HepG2 (cell line): ENCODE data around the gene FNBP1L. TPM values are rescaled to one million over a fixed set of nuclear protein-coding genes. Genes with fewer than 3 reads are reported as not detected.

Source experiments
- ATAC-seq: fragments of 200-7000 bp; cut with Tn5 transposase; 3 replicates; pipeline ENCODE4 v1.9.1; 2020; ENCODE audit warnings: mild to moderate bottlenecking, moderate library complexity
- BruUV-seq: library from RNA; stranded (reverse); fragments of 400-500 nt; replicated peaks from 2 replicates; lab custom pipeline; 2021; lab: Mats Ljungman, UMichigan
- CTCF ChIA-PET: fragments of 300-600 bp; formaldehyde crosslinking; extraction: SDS; loops from one replicate; lab custom pipeline; 2021; ENCODE audit warnings: low total read pairs, inconsistent platforms, low intra/inter-chr PET ratio; lab: Yijun Ruan, JAX
- POLR2A ChIA-PET: fragments of 350-600 bp; sonication (Branson Sonifier 250); formaldehyde crosslinking; loops from one replicate; lab custom pipeline; 2020; ENCODE audit warnings: antibody characterized with exemption, inconsistent platforms; lab: Yijun Ruan, JAX
- DNase-seq: peaks from one replicate; pipeline ENCODE4 v3.0.0-alpha.2; 2015; ENCODE audit warnings: low spot score
- FAIRE-seq: peaks from 3 replicates; lab custom pipeline; 2011; peaks lifted over from hg19 to GRCh38; lab: Jason Lieb, UNC
- H2AFZ ChIP-seq: one replicate; pipeline ENCODE4 v1.6.1; 2011; ENCODE audit warnings: low read length, inconsistent platforms
- H3K27ac ChIP-seq: fragments of 300-600 bp; 3 replicates; pipeline ENCODE4 v1.8.0; 2011; ENCODE audit warnings: mixed run types, mild to moderate bottlenecking, mixed read lengths, low read length, inconsistent platforms; ENCODE audit not compliant: insufficient read depth; ENCODE audit errors: extremely low read length
- H3K27me3 ChIP-seq, 2 experiments: fragments of 200-600 bp in 1 of 2; 2 replicates in 1 of 2; 3 replicates in 1 of 2; pipeline versions ENCODE4 v1.6.0 to v1.8.0; 2011; ENCODE audit warnings: low read length in 2 of 2, mild to moderate bottlenecking in 2 of 2, moderate library complexity in 2 of 2, inconsistent platforms in 1 of 2; ENCODE audit not compliant: insufficient read depth in 2 of 2, control insufficient read depth in 1 of 2
- H3K36me3 ChIP-seq, 2 experiments: fragments of 200-600 bp in 1 of 2; replicated peaks in 1 of 2; 2 replicates in 1 of 2; 3 replicates in 1 of 2; pipeline versions ENCODE4 v1.5.1 to v1.8.0; 2011; ENCODE audit warnings: low read length in 2 of 2, inconsistent platforms in 1 of 2; ENCODE audit not compliant: insufficient read depth in 2 of 2, control insufficient read depth in 1 of 2
- H3K4me1 ChIP-seq: 2 replicates; pipeline ENCODE4 v1.5.1; 2012; ENCODE audit warnings: low read length, inconsistent platforms; ENCODE audit not compliant: insufficient read depth
- H3K4me2 ChIP-seq: 2 replicates; pipeline ENCODE4 v1.6.0; 2011; ENCODE audit warnings: low read depth, low read length, inconsistent platforms
- H3K4me3 ChIP-seq, 3 experiments: fragments of 200-600 bp in 1 of 3; sonication (generic), shearing (Covaris generic) in 1 of 3; replicated peaks in 1 of 3; 2 replicates each; pipeline ENCODE4 v1.5.1; 2011 to 2016; ENCODE audit warnings: low read length in 3 of 3, inconsistent platforms in 2 of 3, low read depth in 2 of 3, mild to moderate bottlenecking in 2 of 3, control low read depth in 1 of 3, mixed read lengths in 1 of 3; ENCODE audit not compliant: insufficient read depth in 1 of 3
- H3K79me2 ChIP-seq: one replicate; pipeline ENCODE4 v1.6.1; 2011; ENCODE audit warnings: low read length, inconsistent platforms; ENCODE audit not compliant: insufficient read depth
- H3K9ac ChIP-seq: 2 replicates; pipeline ENCODE4 v1.6.0; 2011; ENCODE audit warnings: mild to moderate bottlenecking, low read depth, low read length, inconsistent platforms; ENCODE audit not compliant: insufficient read depth
- H3K9me3 ChIP-seq: 2 replicates; pipeline ENCODE4 v1.5.1; 2012; ENCODE audit warnings: mild to moderate bottlenecking, low read length
- H4K20me1 ChIP-seq: 2 replicates; pipeline ENCODE4 v1.6.0; 2011; ENCODE audit warnings: inconsistent platforms, mild to moderate bottlenecking, low read length, moderate library complexity; ENCODE audit not compliant: insufficient read depth
- AHR ChIP-seq: IDR thresholded peaks from 2 replicates; pipeline ENCODE4 v1.6.1; 2018; ENCODE audit warnings: missing genetic modification reagents, missing compliant biosample characterization
- BCLAF1 ChIP-seq: fragments of 450-650 bp; IDR thresholded peaks from 2 replicates; pipeline ENCODE4 v1.6.1; 2017; ENCODE audit warnings: mild to moderate bottlenecking
- BHLHE40 ChIP-seq: IDR thresholded peaks from 2 replicates; pipeline ENCODE4 v1.6.1; 2011; ENCODE audit warnings: low read length, improper control_type of control experiment
- BRCA1 ChIP-seq: sonication (generic); formaldehyde crosslinking; IDR thresholded peaks from 2 replicates; pipeline ENCODE4 v1.4.0; 2020; ENCODE audit warnings: missing genetic modification reagents
- NFE2L2 ChIP-seq: fragments of 150-350 bp; IDR thresholded peaks from 2 replicates; pipeline ENCODE4 v1.6.1; 2014; ENCODE audit warnings: low read length
- NONO ChIP-seq, 2 experiments: fragments of 450-650 bp in 1 of 2; sonication (generic) in 1 of 2; formaldehyde crosslinking in 1 of 2; IDR thresholded peaks in 1 of 2; conservative IDR thresholded peaks in 1 of 2; 2 replicates each; pipeline versions ENCODE4 v1.6.1 to v1.8.0; 2017 to 2022; ENCODE audit warnings: mild to moderate bottlenecking in 1 of 2, missing genetic modification reagents in 1 of 2, moderate library complexity in 1 of 2
- PAXIP1 ChIP-seq: sonication (generic); formaldehyde crosslinking; conservative IDR thresholded peaks from 2 replicates; pipeline ENCODE4 v1.4.0; 2020; ENCODE audit warnings: mild to moderate bottlenecking, missing genetic modification reagents, moderate library complexity
- PCBP1 ChIP-seq: fragments of 200-400 bp; formaldehyde crosslinking; IDR thresholded peaks from 2 replicates; pipeline ENCODE4 v1.6.1; 2017; ENCODE audit warnings: mild to moderate bottlenecking, low read depth, low read length, borderline replicate concordance
- RBM22 ChIP-seq: fragments of 200-400 bp; formaldehyde crosslinking; optimal IDR thresholded peaks from 2 replicates; pipeline ENCODE3; 2017; ENCODE audit warnings: mild to moderate bottlenecking, low read length, moderate library complexity
- SNAPC2 ChIP-seq: sonication (generic); formaldehyde crosslinking; IDR thresholded peaks from 2 replicates; pipeline ENCODE4 v1.8.1; 2022; ENCODE audit warnings: mild to moderate bottlenecking, missing genetic modification reagents
- YY1 ChIP-seq: IDR thresholded peaks from 2 replicates; pipeline ENCODE4 v1.6.1; 2011; ENCODE audit warnings: low read length, low read depth, moderate library complexity, mild to moderate bottlenecking; ENCODE audit not compliant: insufficient read depth, insufficient replicate concordance
- ZFP82 ChIP-seq: sonication (generic); formaldehyde crosslinking; IDR thresholded peaks from 2 replicates; pipeline ENCODE4 v1.5.1; 2020; ENCODE audit warnings: mild to moderate bottlenecking, missing genetic modification reagents, borderline replicate concordance
- ZNF260 ChIP-seq: sonication (generic); formaldehyde crosslinking; IDR thresholded peaks from 2 replicates; pipeline ENCODE4 v1.4.0; 2020; ENCODE audit warnings: missing genetic modification reagents, low read depth, mild to moderate bottlenecking, borderline replicate concordance
- ZNF441 ChIP-seq: sonication (generic); formaldehyde crosslinking; IDR thresholded peaks from 2 replicates; pipeline ENCODE4 v1.7.0; 2021; ENCODE audit warnings: missing genetic modification reagents, borderline replicate concordance
- ZNF773 ChIP-seq: sonication (generic); formaldehyde crosslinking; IDR thresholded peaks from 2 replicates; pipeline ENCODE4 v1.4.0; 2020; ENCODE audit warnings: missing genetic modification reagents, borderline replicate concordance
- WGBS: methylation state at CpG from one replicate; pipeline ENCODE4 v1.1.6; 2017; ENCODE audit warnings: low lambda C conversion rate; 5-methylcytosine and 5-hydroxymethylcytosine counted together
- in situ Hi-C: cut with HindIII; loops from 2 replicates; pipeline ENCODE4 v1.10.0; 2017; ENCODE audit warnings: low pct_unique_long_range_greater_than_20kb; ENCODE audit not compliant: extremely low pct_ligation_motif_present
- intact Hi-C: fragments of 100-400 bp; cut with micrococcal nuclease; formaldehyde crosslinking; loops from one replicate; pipeline ENCODE4 v1.10.0; 2022; ENCODE audit not compliant: unreplicated experiment
- polyA plus RNA-seq, 8 experiments: library from polyadenylated mRNA; depleted of rRNA in 3 of 8; stranded (reverse) in 7 of 8; unstranded in 1 of 8; fragments of >200 nt; fragmentation: Illumina TruSeq in 4 of 8; extraction: Trizol in 4 of 8; gene quantifications; 2 replicates each; pipeline versions ENCODE4 v1.2.1 to v1.2.3, GENCODE V29; 2011 to 2016; ENCODE audit warnings: low read depth in 4 of 8, missing spikeins in 1 of 8, mixed read lengths in 1 of 8; ENCODE audit not compliant: insufficient read depth in 1 of 8
- total RNA-seq, 5 experiments: library from RNA; depleted of rRNA; stranded (reverse); fragments of >200 nt; fragmentation: Illumina TruSeq; extraction: Trizol; gene quantifications; 2 replicates each; pipeline ENCODE4 v1.2.3, GENCODE V29; 2016; ENCODE audit warnings: low read depth in 1 of 5
- TF ChIP-seq, protein P1 (sequence below): sonication (generic); formaldehyde crosslinking; IDR thresholded peaks from 2 replicates; pipeline ENCODE4 v1.9.0; 2021; ENCODE audit warnings: missing genetic modification reagents, mild to moderate bottlenecking, borderline replicate concordance

Gene FNBP1L
- total and polyA plus RNA-seq, 2 of the 13 experiments (the other 11 are each of a cell fraction or from before 2014, with no cell fraction given), result 24.1 to 27.1 TPM

DNA sequence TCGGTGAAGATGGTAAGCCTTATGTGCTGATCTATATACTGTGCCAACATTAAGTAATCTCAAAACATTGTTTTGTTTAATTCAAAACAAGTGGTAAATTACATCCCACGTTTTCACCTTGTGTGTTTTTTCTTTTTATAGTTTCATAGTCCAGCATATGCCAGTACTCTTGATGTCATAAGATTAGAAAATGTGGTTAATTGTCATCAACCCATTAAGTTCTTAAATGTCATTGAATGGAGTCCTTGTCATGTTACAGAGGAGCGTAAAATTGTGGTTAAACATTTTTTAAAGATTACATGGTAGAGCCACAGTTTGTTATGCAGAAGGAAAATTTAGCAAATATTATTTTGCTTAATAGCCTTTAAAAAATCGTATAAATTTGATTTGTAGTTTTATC lies 93.1 kb downstream of the FNBP1L start (continued):
- TF ChIP-seq ZNF441 (CRISPR knock-in tag) (no peak), SNAPC2 (no peak), ZNF260 (no peak), YY1 (no peak), AHR (CRISPR knock-in tag) (no peak), RBM22 (no peak), NFE2L2 (no peak)
- TF ChIP-seq, protein P1, sequence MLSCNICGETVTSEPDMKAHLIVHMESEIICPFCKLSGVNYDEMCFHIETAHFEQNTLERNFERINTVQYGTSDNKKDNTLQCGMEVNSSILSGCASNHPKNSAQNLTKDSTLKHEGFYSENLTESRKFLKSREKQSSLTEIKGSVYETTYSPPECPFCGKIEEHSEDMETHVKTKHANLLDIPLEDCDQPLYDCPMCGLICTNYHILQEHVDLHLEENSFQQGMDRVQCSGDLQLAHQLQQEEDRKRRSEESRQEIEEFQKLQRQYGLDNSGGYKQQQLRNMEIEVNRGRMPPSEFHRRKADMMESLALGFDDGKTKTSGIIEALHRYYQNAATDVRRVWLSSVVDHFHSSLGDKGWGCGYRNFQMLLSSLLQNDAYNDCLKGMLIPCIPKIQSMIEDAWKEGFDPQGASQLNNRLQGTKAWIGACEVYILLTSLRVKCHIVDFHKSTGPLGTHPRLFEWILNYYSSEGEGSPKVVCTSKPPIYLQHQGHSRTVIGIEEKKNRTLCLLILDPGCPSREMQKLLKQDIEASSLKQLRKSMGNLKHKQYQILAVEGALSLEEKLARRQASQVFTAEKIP (CRISPR knock-in tag), result no peak
- TF ChIP-seq, all 625 proteins: peak for 0

GRCh38 chr1:93542398-93542797 lies 94.5 kb downstream of the FNBP1L start:
- CTCF ChIA-PET, result no interaction called here
- intact Hi-C loops (no loop called here), in situ Hi-C loops (no loop called here)
- H4K20me1 ChIP-seq, result no peaks in the 10 kb centered on the region
- H3K27me3 ChIP-seq, result no peaks in the 10 kb centered on the region
- H3K4me1 ChIP-seq, result no peaks in the 10 kb centered on the region
- H3K79me2 ChIP-seq, result no peaks in the 10 kb centered on the region
- no peak for FAIRE-seq
- no peaks in the 10 kb centered on the region for H3K9me3 ChIP-seq
- ATAC-seq, result no peak
- H3K36me3 ChIP-seq, result peaks cover 0 to 24% of the 10 kb centered on the region in 2 experiments; a peak in 2 of 5 replicates
- POLR2A ChIA-PET, result interaction anchor here (0.6 kb wide), 1 partner anchor 26 kb away, joined by 4 read pairs; no protein-coding TSS in a partner anchor
- no peak overlapping the region for H3K9ac ChIP-seq
- BruUV-seq, result no TSS peak
- 97% methylated on average over 1 of the region's 1 CpG for WGBS
- H2AFZ ChIP-seq, result no peak overlapping the region
- no peak for DNase-seq
- TF ChIP-seq ZNF773 (no peak), PAXIP1 (CRISPR knock-in tag) (no peak), BCLAF1 (no peak), BRCA1 (no peak), NONO (IDR thresholded peaks at IDR 0.05) (no peak), NONO (CRISPR knock-in tag; conservative IDR thresholded peaks at IDR 0.05) (no peak), ZFP82 (CRISPR knock-in tag) (no peak), BHLHE40 (no peak), PCBP1 (no peak)
- TF ChIP-seq, all 625 proteins: peak for 0
- Histone ChIP-seq H3K4me3 (no peak overlapping the region), H3K4me2 (no peak overlapping the region), H3K27ac (no peak overlapping the region)
